Stimulated activated CD4-positive, alpha-beta T cell treated with anti-CD3 and anti-CD28 coated beads, Interleukin-4, amount 100 ng/mL, for 48 hours (primary cell): ENCODE measurements around the gene COL6A5.
"Not testable (repeated sequence)": the region's sequence is repeated elsewhere in the genome, so short reads cannot be mapped to it uniquely, and the experiment has no call there.

ENCODE experiments used
- DNase-seq, 2 donors: peaks; one replicate each; pipeline ENCODE4 v3.0.0-alpha.2; 2020; ENCODE audit warnings: low read depth in 2 of 2

COL6A5 gene

GRCh38 chr3:130389743-130390478, 44.4 kb downstream of the COL6A5 start:
- DNase-seq = no peak

GRCh38 chr3:130392266-130392665, 46.8 kb downstream of the COL6A5 start:
- no peak for DNase-seq

- no peak for DNase-seq
These were observed 48.1 kb downstream of the COL6A5 start for GRCh38 chr3:130393594-130393993.

- no peak for DNase-seq
These were observed 49.9 kb downstream of the COL6A5 start for GRCh38 chr3:130395331-130395730.

GRCh38 chr3:130395916-130396315, 50.4 kb downstream of the COL6A5 start:
- DNase-seq = no peak

- DNase-seq = no peak
These were observed 58.9 kb downstream of the COL6A5 start for GRCh38 chr3:130404401-130404800.

GRCh38 chr3:130405956-130406355, 60.5 kb downstream of the COL6A5 start:
- no peak for DNase-seq

- DNase-seq = not testable (repeated sequence)
These were observed 62.8 kb downstream of the COL6A5 start for GRCh38 chr3:130408253-130408652.

GRCh38 chr3:130411320-130411719, 65.8 kb downstream of the COL6A5 start:
- DNase-seq = no peak

GRCh38 chr3:130412991-130413560, 67.6 kb downstream of the COL6A5 start:
- no peak for DNase-seq

GRCh38 chr3:130414457-130414856, 69.0 kb downstream of the COL6A5 start:
- no peak for DNase-seq

- no peak for DNase-seq
These were observed 75.0 kb downstream of the COL6A5 start for GRCh38 chr3:130420466-130420865.

- no peak for DNase-seq
These were observed 77.6 kb downstream of the COL6A5 start for GRCh38 chr3:130423064-130423463.

- no peak for DNase-seq
These were observed 79.4 kb downstream of the COL6A5 start for GRCh38 chr3:130424837-130425236.

- DNase-seq = no peak
These were observed 80.0 kb downstream of the COL6A5 start for GRCh38 chr3:130425484-130425883.

GRCh38 chr3:130426206-130426605, 80.7 kb downstream of the COL6A5 start:
- DNase-seq = no peak

- no peak for DNase-seq
These were observed 83.6 kb downstream of the COL6A5 start for GRCh38 chr3:130428871-130429712.

- no peak for DNase-seq
These were observed 84.2 kb downstream of the COL6A5 start for GRCh38 chr3:130429713-130430023.

- DNase-seq = no peak
These were observed 84.8 kb downstream of the COL6A5 start for GRCh38 chr3:130430266-130430665.

GRCh38 chr3:130432086-130432485, 86.6 kb downstream of the COL6A5 start:
- not testable (repeated sequence) for DNase-seq

- DNase-seq = no peak
These were observed 87.8 kb downstream of the COL6A5 start for GRCh38 chr3:130433306-130433705.

- DNase-seq = no peak
These were observed 96.8 kb downstream of the COL6A5 start for GRCh38 chr3:130442284-130442683.

GRCh38 chr3:130446840-130447239, 101.4 kb downstream of the COL6A5 start:
- not testable (repeated sequence) for DNase-seq
